GM23338 (cell line): Measurements from ENCODE around the gene KCNQ5. TPM values are rescaled to one million over a fixed set of nuclear protein-coding genes. Genes with fewer than 3 reads are reported as not detected.

Experiments
- ATAC-seq: fragments of 200-7000 bp; cut with Tn5 transposase; 3 replicates; pipeline ENCODE4 v1.9.1; 2020
- DNase-seq: peaks from one replicate; pipeline ENCODE4 v3.0.0-alpha.2; 2015; ENCODE audit warnings: low spot score
- H2AFZ ChIP-seq: fragments of 200-600 bp; sonication (generic); 2 replicates; pipeline ENCODE4 v1.8.0; 2016; ENCODE audit warnings: antibody characterized with exemption, mild to moderate bottlenecking, moderate library complexity
- H3F3A ChIP-seq: fragments of 200-600 bp; sonication (generic); replicated peaks from 2 replicates; pipeline ENCODE4 v1.8.0; 2017; ENCODE audit warnings: antibody characterized with exemption, mixed run types, low read depth
- H3K27ac ChIP-seq: fragments of 200-600 bp; sonication (generic); 2 replicates; pipeline ENCODE4 v1.6.1; 2016; ENCODE audit warnings: low read depth
- H3K27me3 ChIP-seq: fragments of 200-600 bp; sonication (generic); 2 replicates; pipeline ENCODE4 v1.8.0; 2016; ENCODE audit warnings: mild to moderate bottlenecking, mixed run types, moderate library complexity; ENCODE audit not compliant: insufficient read depth
- H3K36me3 ChIP-seq: fragments of 200-600 bp; sonication (generic); 2 replicates; pipeline ENCODE4 v1.8.0; 2016; ENCODE audit warnings: mild to moderate bottlenecking; ENCODE audit not compliant: insufficient read depth
- H3K4me1 ChIP-seq: fragments of 200-600 bp; sonication (generic); 2 replicates; pipeline ENCODE4 v1.8.0; 2016; ENCODE audit warnings: mild to moderate bottlenecking, moderate library complexity; ENCODE audit not compliant: insufficient read depth
- H3K4me2 ChIP-seq: fragments of 200-600 bp; sonication (generic); 2 replicates; pipeline ENCODE4 v1.7.1; 2017; ENCODE audit warnings: mixed run types
- H3K4me3 ChIP-seq: fragments of 200-600 bp; sonication (generic); 2 replicates; pipeline ENCODE4 v1.6.1; 2016; ENCODE audit warnings: mixed run types
- H3K79me2 ChIP-seq: fragments of 200-600 bp; sonication (generic); replicated peaks from 2 replicates; pipeline ENCODE4 v1.8.0; 2017; ENCODE audit warnings: mild to moderate bottlenecking; ENCODE audit not compliant: insufficient read depth
- H3K9me2 ChIP-seq: fragments of 200-600 bp; sonication (generic); 2 replicates; pipeline ENCODE4 v1.8.0; 2017; ENCODE audit not compliant: insufficient read depth
- H4K20me1 ChIP-seq: fragments of 200-600 bp; sonication (generic); replicated peaks from 2 replicates; pipeline ENCODE4 v1.8.0; 2017; ENCODE audit warnings: mild to moderate bottlenecking; ENCODE audit not compliant: insufficient read depth
- H3K27ac Mint-ChIP-seq: 2 replicates; pipeline ENCODE4 v1.8.0; 2020; ENCODE audit warnings: inconsistent platforms, mild to moderate bottlenecking, moderate library complexity, mixed read lengths
- H3K27me3 Mint-ChIP-seq: 3 replicates; pipeline ENCODE4 v1.8.0; 2022; ENCODE audit warnings: low read depth, mild to moderate bottlenecking, moderate library complexity, mixed read lengths, inconsistent platforms; ENCODE audit not compliant: insufficient read depth, poor library complexity
- H3K36me3 Mint-ChIP-seq: 3 replicates; pipeline ENCODE4 v1.8.0; 2021; ENCODE audit warnings: low read depth, mild to moderate bottlenecking, inconsistent platforms, moderate library complexity, mixed read lengths
- H3K4me1 Mint-ChIP-seq: 3 replicates; pipeline ENCODE4 v1.8.0; 2020; ENCODE audit warnings: mild to moderate bottlenecking, inconsistent platforms, mixed read lengths
- H3K4me3 Mint-ChIP-seq: 3 replicates; pipeline ENCODE4 v1.8.0; 2021; ENCODE audit warnings: moderate library complexity, mild to moderate bottlenecking, inconsistent platforms, mixed read lengths
- H3K9me3 Mint-ChIP-seq: 3 replicates; pipeline ENCODE4 v1.8.0; 2020; ENCODE audit warnings: moderate library complexity, mild to moderate bottlenecking, inconsistent platforms, mixed read lengths
- CTCF ChIP-seq, 2 experiments: fragments of 200-600 bp in 1 of 2; sonication (generic) in 1 of 2; conservative IDR thresholded peaks; 2 replicates each; pipeline versions ENCODE4 v1.5.1 to v1.6.1; 2016 to 2017; ENCODE audit warnings: antibody characterized with exemption in 2 of 2, low read depth in 2 of 2, mild to moderate bottlenecking in 2 of 2, moderate library complexity in 1 of 2
- ETS1 ChIP-seq: IDR thresholded peaks from 2 replicates; pipeline ENCODE4 v1.6.1; 2016; ENCODE audit warnings: antibody characterized with exemption
- JUNB ChIP-seq: IDR thresholded peaks from one replicate; pipeline ENCODE4 v1.6.1; 2016; ENCODE audit warnings: antibody characterized with exemption; ENCODE audit not compliant: unreplicated experiment
- NANOG ChIP-seq: IDR thresholded peaks from 2 replicates; pipeline ENCODE4 v1.6.1; 2016; ENCODE audit warnings: antibody characterized with exemption, borderline replicate concordance
- REST ChIP-seq: IDR thresholded peaks from one replicate; pipeline ENCODE4 v1.6.1; 2018; ENCODE audit warnings: antibody characterized with exemption; ENCODE audit not compliant: unreplicated experiment
- ZNF114 ChIP-seq: fragments of 250-450 bp; sonication (Bioruptor Pico); IDR thresholded peaks from 2 replicates; pipeline ENCODE4 v1.5.0; 2020; ENCODE audit warnings: mild to moderate bottlenecking, moderate library complexity
- ZNF331 ChIP-seq: fragments of 250-450 bp; sonication (Bioruptor Pico); IDR thresholded peaks from 2 replicates; pipeline ENCODE4 v1.5.0; 2020; ENCODE audit warnings: low read depth, mild to moderate bottlenecking, moderate library complexity
- polyA plus RNA-seq: library from polyadenylated mRNA; unstranded; fragments of >200 nt; fragmentation: Nextera tagmentation; extraction: Ambion mirVana; gene quantifications from 2 replicates; pipeline ENCODE4 v1.2.1, GENCODE V29; 2016
- total RNA-seq: library from RNA; depleted of rRNA; stranded (reverse); fragments of >200 nt; shearing (Covaris generic); gene quantifications from 2 replicates; pipeline ENCODE4 v1.2.3, GENCODE V29; 2014

Gene KCNQ5
- total and polyA plus RNA-seq, 2 experiments from 2014 or later: 0.68 to 0.87 TPM

GRCh38 chr6:73078333-73078862 lies 456.5 kb downstream of the KCNQ5 start:
- no peaks in the 10 kb centered on the region for H3K27me3 ChIP-seq
- Mint-ChIP-seq H3K36me3 (no peaks in the 10 kb centered on the region), H3K4me1 (peaks cover 53% of the 10 kb centered on the region), H3K4me3 (no peak overlapping the region), H3K9me3 (no peaks in the 10 kb centered on the region), H3K27ac (no peak overlapping the region), H3K27me3 (peaks cover 4% of the 10 kb centered on the region)
- H3F3A ChIP-seq: no peaks in the 10 kb centered on the region
- ATAC-seq (no peak), DNase-seq (no peak)
- no peak overlapping the region for H3K4me3 ChIP-seq
- no peaks in the 10 kb centered on the region for H3K36me3 ChIP-seq
- peaks cover 55% of the 10 kb centered on the region for H3K4me1 ChIP-seq
- H2AFZ ChIP-seq: no peak overlapping the region
- H3K9me2 ChIP-seq: no peaks in the 10 kb centered on the region
- no peak overlapping the region for H3K27ac ChIP-seq
- no peaks in the 10 kb centered on the region for H3K79me2 ChIP-seq
- no peaks in the 10 kb centered on the region for H4K20me1 ChIP-seq
- H3K4me2 ChIP-seq: no peak overlapping the region
- TF ChIP-seq JUNB: no peak
- no peak for TF ChIP-seq NANOG
- TF ChIP-seq ZNF331 (CRISPR knock-in tag): no peak
- no peak for TF ChIP-seq ETS1

- H3K27ac ChIP-seq: no peak overlapping the region
- H3K4me2 ChIP-seq: no peak overlapping the region
- no peaks in the 10 kb centered on the region for H3K9me2 ChIP-seq
- H3K4me1 ChIP-seq: peaks cover 55% of the 10 kb centered on the region
- H3K27me3 ChIP-seq: no peaks in the 10 kb centered on the region
- Mint-ChIP-seq H3K4me1 (peaks cover 53% of the 10 kb centered on the region), H3K27ac (no peak overlapping the region; the same call in 1 of the 2 replicates), H3K4me3 (no peak overlapping the region), H3K36me3 (no peaks in the 10 kb centered on the region), H3K27me3 (peaks cover 4% of the 10 kb centered on the region), H3K9me3 (no peaks in the 10 kb centered on the region)
- ATAC-seq (no peak), DNase-seq (no peak)
- no peaks in the 10 kb centered on the region for H3K36me3 ChIP-seq
- H3F3A ChIP-seq: no peaks in the 10 kb centered on the region
- no peak overlapping the region for H3K4me3 ChIP-seq
- no peaks in the 10 kb centered on the region for H3K79me2 ChIP-seq
- H2AFZ ChIP-seq: 0 out of 2 replicates have a peak overlapping the region, but pooled peaks have one; percentile 20
- no peaks in the 10 kb centered on the region for H4K20me1 ChIP-seq
- TF ChIP-seq CTCF (conservative IDR thresholded peaks at IDR 0.05; ENCODE audit: low read depth in 2 of 2) (no peak), ETS1 (no peak), REST (no peak), ZNF114 (CRISPR knock-in tag) (no peak), JUNB (no peak)
Observed at GRCh38 chr6:73078908-73079610, 457.2 kb downstream of the KCNQ5 start.
